ENCODE results near the gene CDX2.

Gene CDX2

DNA sequence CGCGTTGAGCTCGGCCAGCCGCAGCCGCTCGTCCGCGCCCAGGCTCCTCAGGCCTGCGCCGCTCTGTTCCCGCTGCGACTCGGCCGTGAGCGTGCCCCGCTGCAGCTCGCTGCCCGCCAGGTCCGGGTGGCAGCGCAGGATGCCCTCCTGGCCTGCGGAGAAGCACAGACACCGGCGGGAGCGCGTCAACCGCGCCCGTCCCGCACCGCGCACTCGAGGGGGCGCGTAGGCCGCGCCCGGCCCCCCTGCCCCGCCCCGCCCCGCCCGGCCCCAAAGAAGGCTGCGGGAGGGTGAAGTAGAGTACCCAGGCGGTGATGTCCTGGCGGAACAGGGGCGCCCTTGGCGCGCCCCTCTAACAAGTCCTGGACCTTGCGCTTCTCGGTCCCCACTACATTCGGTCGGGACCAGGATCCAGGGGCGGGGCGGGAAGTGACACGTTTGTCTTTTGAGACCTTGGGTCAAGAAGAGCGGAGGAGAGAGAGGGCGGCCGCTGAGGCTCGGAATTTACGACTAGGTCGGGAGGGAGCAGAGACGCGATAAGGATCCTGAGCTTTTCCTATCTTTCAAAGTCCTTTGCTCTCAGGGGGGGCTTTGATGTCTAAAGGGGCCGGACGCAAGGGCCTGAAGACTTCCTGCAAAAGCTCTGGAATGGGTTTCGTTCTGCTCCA lies 9.3 kb upstream of the CDX2 start:
- no peak for DNase-seq

DNA sequence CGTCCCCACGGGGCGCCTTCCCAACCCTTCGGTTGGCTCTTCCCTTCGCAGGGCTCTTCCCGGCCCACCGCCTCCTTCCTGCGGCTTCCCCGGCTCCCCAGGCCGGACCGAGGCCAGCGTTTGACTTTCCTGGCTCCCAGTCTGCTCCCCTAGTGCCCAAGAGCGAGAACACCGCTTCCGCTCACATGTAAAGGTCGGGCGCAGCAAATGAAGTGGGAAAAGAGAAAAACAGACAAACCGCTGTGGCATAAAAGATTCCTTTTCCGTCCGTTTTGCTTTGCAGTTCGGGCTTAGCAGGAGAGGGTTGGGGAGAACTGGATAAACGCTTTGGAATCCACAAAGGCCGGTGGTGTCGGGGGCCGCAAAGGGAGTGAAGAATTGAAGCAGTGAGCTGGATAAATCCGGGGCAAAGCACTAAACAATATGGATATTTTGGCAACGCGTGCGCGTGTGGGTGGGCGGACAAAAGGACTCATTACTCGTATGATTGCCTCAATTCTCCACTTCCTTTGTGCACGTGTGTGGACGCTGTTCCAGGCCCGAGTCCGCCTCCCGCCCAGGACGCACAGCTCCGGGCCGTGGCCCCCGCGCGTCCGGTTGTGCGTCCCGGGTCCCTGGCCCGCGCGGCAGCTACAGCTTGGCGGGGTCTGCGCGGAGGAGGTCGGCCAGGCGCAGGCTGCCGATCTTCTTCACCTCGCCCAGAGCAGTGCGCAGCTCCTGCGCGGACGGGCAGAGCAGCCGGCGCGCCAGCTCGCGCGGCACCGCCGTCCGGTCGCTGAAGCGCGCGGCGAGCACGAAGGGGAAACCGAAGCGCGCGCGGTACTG lies 8.6 kb upstream of the CDX2 start:
- DNase-seq = peak; percentile 14

DNA sequence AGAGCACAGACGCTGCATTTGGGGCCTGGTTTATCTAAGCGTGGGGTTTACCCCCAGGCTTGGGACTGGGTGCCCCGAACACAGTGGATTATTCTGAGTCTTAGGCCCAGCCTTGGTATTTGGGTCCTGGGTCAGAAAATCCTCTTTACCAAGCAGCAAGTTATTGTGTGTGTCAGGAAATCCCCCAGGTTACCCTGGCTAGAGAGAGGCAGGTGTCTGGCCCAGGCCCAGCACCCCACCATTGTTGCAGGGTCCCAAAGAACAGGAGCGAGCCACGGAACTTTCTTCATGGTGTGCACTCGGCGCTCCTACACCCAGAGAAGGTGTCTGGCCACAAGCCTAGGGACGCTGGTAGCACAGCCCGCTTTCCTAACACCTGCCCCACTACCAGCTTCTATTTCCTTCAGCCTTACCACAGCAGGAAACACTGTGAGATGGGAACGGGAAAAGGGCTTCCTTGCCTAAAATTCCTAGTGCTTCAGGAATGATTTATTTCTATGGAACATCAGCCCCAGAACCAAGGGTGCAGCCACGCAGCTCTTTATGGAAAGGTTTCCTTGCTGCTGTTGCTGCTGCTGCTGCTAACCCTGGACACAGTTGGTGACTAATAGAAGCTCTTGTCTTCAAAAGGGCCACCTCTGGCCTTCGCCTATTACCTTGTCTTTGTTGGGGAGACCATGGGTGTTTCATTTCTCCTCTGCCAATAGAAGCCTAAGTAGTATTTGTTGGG lies 7.4 kb upstream of the CDX2 start:
- no peak for DNase-seq

DNA sequence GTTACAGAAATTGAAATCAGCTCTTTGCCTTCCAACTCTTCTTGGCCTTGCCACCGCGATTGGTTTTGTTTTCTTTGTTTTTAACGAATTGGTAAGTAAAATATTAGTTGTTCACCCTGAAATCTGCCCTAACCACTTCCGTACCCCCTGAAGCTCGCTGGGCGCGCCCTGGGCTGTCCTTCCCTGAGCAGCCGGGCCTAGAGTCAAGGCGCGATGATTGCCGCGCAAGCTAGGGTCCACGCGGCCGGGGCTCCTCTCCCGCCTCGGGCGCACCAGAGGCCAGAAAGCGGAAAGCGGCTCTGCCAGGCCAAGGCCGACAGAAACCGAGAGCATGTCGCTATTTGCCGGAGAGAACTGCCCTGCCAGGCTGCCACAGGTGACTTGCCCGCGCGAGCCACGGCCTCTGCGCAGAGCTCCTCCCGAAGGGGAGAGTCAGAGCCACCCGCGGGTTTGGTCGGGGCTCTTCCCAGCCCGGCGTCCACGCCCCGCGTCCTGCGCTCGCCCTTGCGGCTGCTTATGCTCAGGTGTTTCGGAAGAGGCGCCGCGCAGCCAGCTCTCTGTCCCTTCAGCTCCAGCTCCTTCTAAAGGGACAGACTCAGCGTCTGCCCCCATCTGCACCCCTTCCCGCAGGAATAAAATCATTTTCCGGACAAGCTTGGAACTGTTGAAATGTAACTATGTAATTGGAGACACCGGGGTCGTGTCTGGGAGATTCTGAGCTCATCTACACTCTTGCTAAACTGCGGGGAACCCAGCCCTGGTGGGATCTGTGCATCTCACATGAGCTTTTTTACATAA lies 6.6 kb upstream of the CDX2 start:
- DNase-seq = no peak

DNA sequence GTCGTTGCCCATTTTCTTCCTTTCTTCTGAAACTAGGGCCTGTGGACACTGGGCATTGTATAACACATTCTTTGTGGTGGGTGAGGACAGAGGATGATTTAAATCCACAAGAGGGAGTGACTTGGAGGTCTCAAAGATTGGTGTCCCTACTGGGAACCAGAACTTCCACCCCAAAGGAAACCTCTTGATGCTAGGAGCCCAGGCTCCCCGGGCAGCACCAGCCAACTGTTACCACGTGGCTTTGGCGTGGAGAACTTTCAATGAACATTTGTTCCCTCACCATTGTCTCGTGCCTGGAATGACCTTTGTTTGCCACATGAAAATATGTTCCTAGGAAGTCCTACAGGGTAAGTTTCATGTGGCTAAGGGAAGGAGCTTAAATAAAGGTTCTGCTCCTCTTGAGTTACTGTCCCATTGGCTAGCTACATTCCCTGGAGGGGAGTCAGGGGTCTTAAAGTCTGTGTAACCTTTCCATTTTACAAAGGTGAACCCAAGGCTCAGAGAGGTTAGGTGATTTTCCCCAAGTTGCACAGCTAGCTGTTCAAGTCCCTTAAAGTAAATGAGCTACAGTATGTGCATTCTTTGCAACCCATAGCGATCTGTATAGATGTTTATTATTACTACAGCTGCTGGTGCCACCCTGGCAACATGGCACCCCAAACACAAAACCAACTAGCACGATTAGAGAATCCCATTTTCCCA lies 5.0 kb upstream of the CDX2 start:
- no peak for DNase-seq

DNA sequence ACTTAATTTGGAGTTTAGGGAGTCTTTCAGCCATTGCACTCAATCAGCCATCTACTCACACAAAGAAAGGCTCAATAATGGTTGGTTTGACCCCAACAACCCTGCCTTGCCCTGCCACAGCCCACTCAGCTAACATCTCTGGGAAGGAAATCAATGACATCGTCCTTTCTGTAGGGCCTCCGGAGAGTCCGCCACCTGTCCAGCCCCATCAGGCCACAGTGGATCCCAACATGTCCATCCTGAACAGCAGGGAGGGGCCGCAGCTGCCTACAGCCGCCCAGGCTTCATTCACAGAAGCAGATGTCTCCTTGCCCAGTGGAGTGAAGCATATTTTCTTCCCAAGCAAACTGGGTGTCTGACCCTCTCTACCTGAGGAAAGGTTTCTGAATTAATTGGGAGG lies 4.2 kb upstream of the CDX2 start:
- no peak for DNase-seq

DNA sequence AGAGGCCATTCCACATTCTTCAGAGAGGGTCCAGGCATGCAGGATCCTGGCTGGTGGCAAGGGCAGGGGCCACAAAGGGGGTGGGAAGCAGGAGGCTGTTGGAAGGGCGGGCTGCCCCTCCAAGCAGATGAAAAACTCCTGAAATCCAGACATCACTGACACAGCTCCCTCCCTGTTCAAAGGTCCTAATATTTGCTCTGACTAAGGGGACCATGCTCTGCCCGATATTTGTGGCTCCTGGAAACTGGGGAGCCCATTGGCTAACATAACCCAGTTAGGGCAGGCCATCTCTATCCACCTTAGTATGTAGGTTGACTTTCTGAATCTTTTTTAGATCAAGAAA lies 3.3 kb upstream of the CDX2 start:
- DNase-seq = no peak

DNA sequence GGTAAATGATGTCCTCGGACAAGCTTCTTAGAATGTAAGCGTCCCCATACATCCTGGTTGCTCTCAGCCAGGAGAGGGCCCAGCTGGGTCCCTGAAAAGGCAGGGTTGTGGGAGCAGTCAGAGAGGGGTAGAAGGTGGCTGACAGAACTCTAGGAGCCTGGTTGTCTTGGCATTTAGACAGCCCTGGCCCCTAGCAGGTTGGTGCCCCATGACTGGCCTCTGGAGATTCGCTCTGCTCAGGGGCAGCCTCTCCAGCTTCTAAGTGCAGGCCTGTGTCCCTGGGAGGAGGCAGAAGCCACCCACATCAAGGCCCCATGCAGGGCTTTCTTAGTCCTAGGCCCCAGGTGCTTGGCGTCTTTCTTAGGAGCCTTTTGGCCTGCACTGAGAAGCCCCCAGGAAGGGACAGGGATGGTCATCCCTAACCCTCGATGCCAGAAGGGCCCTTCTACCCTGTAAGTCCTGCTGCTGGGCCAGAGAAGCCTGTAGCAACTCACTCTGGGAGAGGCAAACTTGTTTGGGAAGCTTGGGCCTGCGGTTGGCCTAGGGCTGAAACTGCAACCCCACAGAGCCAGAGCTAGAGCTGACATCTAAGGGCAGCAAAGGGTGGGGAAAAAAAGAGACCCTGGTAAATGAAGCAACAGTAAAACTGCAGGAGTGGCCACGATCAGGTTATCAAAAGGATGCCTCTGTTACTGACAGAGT lies 2.8 kb upstream of the CDX2 start:
- DNase-seq = no peak

DNA sequence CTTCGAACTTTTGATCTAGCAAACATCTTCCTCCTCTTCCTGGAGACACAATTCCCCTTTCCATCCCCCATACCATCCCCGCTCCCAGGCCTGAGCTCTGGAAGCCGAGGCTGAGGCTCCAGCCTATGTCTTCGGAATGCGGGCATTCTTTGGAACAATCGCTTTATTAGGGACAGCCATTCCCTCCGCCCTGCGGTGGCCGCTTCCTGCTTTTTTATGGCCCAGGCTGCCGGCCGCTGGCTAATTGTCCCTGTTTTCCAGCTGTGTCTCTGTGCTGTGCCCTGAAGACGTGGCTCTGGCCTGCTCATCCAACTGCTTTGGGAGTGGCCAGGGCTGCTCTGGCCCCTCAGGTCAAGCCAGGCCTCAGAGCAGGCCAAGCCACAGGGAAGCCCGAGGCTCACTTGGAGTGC lies 2.1 kb upstream of the CDX2 start:
- no peak for DNase-seq

DNA sequence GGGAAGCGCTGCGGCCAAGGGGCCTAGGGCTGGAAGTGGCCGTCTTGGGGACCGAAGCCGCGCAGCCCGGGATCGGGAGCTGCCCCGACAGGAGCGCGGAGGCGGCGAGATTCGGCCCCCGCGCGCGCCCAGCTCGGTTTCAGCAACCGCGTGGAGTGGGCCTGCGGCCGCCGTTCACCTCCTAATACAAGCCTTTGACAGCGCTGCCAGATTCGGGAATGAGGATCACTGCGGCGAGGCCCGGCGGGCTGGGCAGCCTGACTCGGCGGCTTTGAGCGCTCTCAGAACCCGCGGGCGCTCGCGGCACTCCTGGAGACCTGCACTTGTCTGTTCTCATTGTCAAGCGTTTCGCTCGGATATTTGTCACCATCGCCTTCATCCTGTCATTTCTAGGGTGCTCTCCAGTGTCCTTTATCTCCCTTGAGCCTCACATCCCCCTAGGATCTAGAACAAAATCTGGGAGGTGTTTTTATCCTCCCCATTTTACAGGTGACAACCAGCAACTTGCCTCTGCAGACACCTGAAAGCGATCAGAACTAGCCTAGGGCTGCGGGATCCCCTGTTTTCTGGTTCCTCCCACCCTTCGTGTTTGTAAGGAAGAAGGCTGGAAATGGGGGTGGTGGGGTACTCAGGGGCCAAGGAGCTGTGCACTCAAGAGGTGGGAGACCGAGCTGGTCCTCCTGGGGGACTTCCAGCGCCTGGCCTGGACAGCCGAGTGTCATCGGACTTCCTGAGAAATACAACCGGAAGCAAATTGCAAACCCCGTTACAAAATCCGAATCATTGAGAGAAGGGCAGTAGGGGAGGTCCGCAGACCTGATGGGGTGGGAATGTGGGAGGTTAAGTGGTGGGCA lies 1.5 kb upstream of the CDX2 start:
- no peak for DNase-seq

DNA sequence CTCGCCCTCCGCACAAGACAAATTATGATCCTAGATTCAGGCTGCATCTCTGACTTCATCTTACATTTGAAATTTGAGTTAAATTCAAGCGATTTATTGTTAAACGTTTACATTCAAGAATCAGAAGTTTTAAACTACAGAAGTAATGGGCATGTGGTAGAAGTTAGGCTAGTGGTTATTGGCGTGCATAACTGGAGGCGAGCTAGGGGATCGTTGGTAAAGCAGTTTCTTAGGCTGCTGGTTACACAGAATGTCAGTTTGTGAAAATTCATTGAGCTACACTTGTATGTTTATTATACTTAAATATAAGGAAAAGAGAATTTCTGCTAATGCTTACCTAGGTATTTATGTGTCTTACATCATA lies 733 bp upstream of the CDX2 start:
- DNase-seq = no peak

DNA sequence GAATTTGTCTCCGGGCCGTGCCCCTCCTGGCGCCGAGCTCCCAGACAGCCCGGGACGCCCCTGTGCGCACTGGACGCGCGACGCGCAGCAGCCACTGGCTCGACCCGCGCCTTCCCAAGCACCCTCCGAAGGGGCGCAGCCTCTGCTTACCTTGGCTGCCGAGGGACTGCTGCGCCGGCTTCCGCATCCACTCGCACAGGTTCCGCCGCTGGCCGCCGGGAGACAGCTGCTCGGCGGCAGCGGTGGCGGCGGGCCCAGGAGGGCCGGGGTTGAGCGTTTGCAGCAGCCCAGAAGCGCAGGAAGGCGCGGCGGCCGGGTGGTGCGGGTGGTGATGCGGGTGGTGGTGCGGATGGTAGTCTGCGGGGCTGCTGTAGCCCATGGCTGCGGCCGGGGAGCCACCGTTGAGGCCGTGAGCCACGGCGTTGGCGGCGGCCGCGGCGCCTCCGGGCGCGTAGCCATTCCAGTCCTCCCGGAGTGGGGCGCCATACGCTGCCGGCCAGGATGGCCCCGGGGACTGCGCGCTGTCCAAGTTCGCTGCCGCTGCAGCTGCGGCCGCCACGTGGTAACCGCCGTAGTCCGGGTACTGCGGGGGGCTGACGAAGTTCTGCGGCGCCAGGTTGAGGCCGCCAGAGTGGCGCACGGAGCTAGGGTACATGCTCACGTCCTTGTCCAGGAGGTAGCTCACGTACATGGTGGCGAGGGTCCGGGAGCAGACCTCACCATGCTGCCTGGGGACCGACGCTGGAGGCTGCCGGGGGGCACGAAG lies 616 bp downstream of the CDX2 start:
- DNase-seq = no peak

DNA sequence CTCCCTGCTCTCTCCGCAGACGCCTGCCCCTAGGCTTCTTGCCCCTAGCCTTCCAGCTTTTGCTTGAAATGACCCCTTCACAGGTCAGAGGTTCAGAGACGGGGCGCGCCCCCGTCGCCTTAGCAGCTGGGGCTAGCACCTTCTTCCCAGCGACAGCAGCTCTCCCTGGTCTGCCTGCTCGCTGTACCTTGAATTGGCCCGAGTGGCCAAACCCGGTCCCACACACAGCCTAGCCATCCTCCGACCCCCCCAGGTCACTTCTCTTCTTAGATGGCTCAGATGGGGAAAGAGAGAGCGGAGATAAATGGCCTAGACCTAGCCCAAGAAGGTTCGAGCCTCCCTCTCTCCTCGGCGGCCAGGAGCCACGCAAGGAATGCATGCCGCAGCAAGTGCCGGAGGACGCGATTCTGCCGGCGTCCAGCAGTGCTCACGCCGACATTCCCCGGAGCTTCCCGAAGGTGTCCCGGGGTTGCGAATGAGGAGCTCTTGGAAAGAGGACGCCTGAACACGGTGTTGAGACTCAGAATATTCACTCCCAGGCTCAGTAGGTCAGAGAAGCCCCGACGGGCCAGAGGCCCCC lies 1.3 kb downstream of the CDX2 start:
- no peak for DNase-seq

DNA sequence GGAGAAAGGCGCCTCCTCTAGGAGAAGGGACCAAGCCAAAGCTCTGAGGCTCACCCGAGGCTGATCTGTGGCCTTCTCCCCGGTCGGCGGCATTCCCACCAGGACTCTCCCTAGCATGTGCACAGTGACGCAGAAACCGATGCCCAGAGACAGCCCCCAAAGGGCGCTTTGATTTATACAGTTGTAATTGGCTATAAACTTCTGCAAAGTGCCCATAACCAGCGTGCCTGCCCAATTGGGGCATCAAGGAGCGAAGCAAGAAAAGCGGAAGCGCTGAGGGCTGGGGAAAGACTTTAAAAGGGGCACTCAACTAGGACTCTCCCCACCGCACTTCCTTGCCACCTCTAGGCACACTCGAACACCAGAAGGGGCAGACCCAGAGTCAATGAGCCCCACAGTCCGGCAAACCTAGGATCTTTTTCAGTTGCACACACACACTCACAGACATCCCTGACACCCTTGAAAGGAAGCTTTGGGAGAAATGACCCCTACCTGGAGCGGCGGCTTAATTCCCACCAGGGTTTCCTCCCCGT lies 1.8 kb downstream of the CDX2 start:
- no peak for DNase-seq

DNA sequence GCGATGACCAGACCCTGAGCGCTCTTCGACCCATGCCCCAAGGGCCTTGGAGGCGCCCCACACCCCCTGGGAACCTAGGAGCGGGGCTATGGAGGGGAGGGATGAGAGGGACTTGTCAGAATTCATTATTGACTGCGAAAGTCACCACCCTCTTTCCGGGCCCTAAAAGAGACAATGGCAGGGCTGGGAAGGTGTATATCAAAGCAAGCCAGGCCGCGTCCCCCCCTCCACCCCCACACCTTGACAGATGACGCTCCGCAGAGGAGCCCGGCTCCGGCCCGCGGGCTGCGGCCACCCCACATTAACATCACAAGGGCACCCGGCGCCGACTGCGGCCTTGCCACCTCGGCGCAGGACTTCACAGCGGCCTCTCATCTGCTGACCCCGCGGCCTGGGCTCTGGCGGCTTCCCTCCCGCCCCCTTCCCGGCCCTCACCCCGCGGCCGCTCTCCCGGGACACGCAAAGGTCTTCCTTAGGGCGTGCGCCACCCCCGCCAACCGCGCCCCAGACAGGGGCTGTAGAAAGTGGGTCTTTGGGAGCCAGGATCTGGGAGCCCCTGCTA lies 2.4 kb downstream of the CDX2 start:
- no peak for DNase-seq

DNA sequence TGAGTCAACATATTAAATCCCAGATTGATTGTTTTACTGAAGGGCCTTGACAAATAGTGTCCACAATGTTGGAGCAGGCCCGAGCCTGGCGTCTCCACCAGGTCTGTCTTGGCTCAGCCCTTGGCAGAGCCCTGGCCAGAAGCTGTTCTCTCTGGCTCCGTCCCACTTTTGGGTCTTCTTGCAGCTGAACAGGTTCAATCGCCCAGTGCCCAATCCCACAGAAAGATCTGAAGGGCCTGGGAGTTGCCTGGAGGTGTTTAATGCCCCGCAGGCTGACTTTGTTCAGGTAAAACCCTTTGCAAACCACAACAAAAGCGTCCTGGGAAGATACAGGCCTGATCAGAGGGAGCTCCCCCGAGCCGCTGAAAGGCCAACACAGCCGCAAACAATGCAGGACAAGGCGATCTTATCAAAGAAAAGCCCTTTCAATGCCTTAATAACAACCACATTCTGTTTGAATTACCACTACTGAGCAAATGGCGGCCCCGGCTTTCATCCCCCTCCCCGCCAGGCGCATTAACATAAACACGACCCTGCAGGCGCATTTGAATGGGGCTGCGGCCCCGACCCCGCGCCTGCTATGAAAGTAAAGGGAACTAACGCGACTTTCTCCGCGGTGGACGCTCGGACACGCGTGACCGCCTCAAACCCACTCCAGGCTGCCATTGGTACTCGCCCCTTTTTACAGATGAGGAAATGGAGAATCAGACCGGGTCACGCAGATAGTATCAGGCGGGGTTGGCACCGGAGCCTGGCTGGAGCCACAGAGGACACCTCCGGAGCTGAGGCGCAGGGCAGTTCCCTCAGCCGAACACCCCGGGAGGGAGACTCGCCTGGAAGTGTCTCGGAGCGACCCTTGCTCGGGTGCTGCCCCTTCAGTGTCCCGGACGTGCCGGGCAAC lies 3.1 kb downstream of the CDX2 start:
- no peak for DNase-seq

DNA sequence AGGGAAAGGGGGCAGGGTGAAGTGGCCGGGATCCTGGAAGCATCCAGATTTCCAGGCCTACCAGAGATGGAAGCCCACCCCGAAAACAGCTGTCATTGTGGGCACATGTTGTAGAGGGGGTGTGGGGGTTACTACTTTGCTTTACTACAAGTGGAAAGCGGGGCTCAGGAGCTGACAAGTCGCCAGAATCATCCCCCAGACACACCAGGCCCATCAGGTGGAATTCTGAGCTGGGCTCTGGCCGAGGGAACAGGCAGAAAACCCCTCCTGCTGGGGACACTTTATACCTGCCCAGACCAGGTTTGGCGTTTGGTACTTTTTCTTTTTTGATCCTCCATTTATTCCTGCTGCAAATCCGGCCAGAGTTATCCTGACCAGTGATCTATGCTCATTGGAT lies 3.8 kb downstream of the CDX2 start:
- DNase-seq = no peak
